ENCODE results near the gene CCDC97.

- TF ChIP-seq CTCF (IDR thresholded peaks at IDR 0.05) (no peak), POLR2A (IDR thresholded peaks at IDR 0.05) (no peak)
Observed at GRCh38 chr19:41362143-41362847, 52.3 kb downstream of the CCDC97 start.
